ENCODE results near the gene BBLN.
"Not testable (repeated sequence)": the region's sequence is repeated elsewhere in the genome, so short reads cannot be mapped to it uniquely, and the experiment has no call there.

The BBLN gene

DNA sequence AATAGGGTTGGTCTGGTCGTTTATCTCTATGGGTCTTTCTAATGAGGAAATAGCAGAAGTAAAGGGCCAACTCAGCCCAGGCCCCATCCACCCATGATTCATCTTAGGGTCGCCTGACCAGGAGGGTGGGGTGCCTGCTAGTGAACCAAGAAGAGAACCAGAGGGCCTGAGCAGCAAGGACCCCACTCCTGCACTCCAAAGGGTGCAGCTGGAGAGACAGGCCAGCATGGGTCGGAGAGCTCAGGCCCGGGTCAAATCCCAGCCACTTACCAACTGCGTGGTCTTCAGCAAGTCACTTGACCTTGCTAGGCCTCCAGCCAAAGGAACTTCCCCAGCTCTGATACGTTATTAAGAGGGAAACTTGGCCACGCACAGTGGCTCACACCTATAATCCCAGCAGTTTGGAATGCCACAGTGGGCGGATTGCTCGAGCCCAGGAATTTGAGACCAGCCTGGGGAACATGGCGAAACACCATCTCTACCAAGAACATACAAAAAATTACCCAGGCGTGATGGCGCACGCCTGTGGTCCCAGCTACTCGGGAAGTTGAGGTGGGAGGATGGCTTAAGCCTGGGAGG lies 4.3 kb downstream of the BBLN start:
- DNase-seq = no peak

- DNase-seq = no peak
Observed at GRCh38 chr9:128166169-128166568, 6.1 kb downstream of the BBLN start.

- no peak for DNase-seq
Observed at GRCh38 chr9:128167209-128167608, 7.1 kb downstream of the BBLN start.

DNA sequence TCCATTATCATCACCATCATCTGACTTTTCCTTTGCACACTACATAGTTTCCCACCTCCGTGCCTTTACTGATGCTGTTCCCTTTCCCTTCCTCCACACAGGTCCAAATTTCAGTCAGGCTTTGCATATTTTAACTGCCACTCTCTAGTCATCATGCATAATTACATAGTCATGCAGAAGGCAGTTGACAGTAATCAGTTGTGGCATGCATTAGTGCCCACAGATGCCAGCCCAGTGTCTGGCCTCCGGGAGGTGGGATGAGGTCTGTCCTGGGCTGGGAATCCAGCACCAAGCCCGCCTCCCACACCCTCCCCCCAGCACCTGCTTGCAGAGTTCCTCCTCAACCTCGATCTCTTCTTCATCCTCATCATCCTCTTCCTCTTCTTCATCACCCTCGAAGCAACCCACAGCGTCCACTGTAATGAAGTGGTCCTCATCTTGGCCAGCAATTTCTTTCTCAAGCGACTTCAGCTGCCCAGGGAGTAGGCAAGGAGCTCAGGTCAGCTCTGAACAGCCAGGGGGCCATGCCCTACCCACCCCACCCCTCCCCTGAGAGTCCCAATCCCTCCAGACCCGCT lies 8.8 kb downstream of the BBLN start:
- DNase-seq = no peak

DNA sequence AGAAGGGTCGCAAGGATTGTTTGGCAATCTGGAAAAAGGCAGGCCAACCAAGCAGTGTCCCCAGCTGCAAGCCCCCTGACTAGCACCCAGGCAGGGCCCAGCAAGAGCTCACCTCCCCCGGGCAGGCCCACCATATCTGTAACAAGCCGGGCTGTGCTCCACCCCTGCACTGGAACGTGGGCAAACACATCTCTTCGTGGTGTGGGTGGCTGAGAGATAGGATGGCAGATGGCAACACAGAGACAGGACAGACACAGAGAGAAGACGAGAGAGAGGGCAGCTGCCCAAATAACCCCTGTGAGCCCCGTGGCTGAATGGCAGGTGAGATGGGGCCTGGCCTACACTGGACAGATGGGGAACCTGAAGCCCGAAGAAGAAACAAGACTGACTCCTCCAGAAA lies 9.4 kb downstream of the BBLN start:
- no peak for DNase-seq

DNA sequence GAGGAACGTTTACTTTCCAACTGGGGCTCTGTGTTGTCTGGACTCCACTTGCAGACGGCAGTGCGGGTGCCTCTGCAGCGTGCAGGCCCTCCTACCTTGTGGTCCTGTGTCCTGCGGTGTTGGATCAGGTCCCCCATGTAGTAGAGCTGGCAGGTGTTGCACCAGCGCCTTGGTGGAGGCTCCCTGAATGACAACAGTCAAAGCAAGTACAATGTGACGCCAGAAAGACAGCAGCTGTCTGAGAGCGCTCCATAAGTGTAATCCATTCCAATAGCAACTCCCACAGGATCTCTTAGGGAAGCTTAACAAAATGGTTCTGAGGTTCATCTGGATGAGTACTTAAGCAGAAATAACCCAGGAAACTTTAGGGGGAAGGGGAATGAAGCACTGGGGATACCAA lies 9.9 kb downstream of the BBLN start:
- no peak for DNase-seq

- no peak for DNase-seq
Observed at GRCh38 chr9:128174062-128174461, 14.0 kb downstream of the BBLN start.

DNA sequence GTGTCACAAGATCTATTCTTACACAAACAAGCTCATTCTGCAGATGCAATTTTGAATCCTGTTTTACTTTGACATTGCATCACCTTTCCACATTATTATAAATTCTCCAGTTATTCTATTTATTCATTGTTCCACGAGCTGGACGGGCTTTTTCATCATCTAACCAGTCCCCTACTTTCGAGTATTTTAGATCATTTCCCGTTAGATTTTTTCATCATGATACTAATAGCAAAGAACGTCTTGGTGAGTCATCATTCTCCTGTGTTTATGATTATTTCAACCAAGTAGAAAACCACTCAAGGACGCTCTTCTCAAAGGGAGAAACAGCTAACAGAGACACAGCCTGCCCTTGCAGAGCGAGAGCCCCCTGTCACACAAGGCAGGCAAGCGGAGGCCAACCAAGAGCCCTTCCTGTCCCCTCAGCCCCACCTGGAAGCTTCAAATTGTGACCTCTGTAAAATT lies 15.1 kb downstream of the BBLN start:
- DNase-seq = no peak

DNA sequence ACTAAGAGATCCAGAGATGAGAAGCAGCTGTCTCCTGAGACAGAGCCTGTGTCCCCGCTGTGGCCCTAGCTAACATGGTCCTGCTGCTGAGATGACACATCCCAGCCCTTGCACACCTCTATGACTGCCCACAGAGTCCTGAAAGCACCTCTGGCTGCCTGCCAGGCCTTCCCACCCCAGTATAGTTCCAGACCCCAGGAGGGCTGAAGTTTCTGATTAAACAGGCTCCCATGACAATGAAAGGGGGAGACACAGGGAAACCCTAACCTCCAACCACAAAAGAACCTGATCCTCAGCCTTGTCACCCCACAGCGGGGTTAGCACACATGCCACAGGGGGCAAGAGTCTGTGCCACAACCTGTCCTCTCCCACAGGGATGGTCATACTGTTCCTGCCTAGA lies 15.7 kb downstream of the BBLN start:
- no peak for DNase-seq

DNA sequence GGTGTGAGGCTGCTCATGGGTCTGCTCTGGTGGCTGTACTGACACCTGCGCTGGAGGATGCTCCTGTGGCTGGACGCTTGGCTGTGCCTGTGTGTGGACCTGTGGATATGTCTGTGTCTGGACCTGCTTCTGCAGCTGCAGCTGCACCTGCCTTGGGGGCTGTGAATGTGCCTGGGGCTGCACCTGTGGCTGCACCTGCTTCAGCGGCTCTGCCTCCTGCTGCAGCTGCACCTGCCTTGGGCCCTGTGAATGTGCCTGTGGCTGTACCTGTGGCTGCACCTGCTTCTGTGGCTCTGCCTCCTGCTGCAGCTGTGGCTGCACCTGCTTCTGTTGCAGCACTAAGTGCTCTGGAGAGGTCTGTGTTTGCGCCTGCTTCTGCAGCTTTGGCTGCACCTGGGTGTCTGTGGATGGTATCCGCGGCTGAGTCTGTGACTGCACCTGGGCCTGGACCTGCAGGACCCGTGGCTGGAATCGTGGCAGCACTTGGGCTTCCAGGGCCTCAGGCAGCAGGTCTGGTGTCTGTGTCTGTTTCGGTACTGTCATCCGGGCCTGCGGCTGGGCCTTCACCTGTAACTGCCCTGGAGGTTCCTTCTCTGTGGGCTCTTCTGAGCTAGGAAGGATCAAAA lies 18.9 kb downstream of the BBLN start:
- DNase-seq = no peak

DNA sequence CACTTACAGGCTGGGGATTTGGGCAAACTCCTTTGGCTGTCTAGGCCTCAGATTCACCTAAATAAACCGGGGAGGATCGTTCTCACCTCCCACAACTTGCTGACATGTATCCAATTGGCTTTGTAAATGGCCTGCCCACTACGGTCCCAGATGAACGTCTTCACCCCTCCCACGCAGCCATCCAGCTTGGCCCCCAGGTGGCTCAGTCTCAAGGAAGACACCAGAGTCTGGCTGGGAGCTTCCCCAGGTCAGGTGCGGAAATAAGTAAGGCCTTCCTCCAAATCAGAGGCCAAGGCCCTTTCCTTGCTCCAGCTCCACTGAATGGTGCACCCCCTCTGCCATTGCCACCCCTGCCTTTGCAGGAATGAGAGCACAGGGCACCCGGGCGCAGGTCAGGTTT lies 19.9 kb downstream of the BBLN start:
- DNase-seq = no peak

GRCh38 chr9:128180447-128180846 lies 20.4 kb downstream of the BBLN start:
- DNase-seq = no peak

- not testable (repeated sequence) for DNase-seq
Observed at GRCh38 chr9:128181480-128181879, 21.4 kb downstream of the BBLN start.

GRCh38 chr9:128182893-128183588 lies 23.0 kb downstream of the BBLN start:
- no peak for DNase-seq

DNA sequence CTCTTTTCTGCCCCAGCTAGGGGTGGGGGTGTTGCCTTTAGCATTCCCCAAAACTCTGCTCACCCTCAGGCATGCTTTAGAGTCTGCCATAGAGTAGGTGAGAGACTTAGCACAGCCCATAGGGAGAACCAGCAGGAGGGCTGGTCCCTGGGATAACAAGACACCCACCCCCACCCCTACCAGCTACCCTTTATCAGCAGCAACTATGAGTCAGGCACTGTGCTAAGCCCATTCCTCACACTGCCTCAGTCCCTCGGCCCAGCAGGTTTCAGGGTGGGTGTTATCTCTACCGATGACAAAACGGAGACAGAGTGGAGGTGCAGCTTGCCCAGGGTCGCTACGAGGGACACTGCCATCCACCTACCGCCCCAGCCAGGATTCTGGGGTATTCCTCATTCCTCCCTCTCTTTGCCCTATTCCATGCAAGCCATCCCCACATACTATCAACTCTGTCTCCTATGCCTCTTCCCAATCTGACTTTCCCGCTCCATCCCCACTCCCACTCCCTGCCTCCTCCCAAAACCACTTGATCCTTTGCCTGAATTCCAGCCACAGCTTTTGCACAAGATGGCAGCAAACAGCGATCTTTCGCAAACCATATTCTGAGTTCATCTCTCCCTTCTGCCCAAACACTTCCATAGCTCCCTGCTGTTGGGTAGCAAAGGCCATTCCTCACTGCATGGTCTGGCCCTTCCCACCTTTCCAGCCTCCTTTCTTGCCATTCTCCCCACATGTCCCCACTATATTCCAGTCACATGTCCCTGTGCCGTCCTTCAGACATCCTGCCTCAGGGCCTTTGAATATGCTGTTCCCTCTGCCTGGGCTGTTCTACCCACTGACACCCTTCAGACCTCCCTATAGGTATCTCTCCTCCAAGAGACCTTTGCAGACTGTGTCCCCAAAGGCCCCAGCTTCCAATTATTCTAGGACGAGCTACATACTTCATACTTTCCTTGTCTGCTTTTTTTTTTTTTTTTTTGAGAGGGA lies 26.2 kb downstream of the BBLN start:
- DNase-seq = no peak

GRCh38 chr9:128187361-128187760 lies 27.3 kb downstream of the BBLN start:
- no peak for DNase-seq

DNA sequence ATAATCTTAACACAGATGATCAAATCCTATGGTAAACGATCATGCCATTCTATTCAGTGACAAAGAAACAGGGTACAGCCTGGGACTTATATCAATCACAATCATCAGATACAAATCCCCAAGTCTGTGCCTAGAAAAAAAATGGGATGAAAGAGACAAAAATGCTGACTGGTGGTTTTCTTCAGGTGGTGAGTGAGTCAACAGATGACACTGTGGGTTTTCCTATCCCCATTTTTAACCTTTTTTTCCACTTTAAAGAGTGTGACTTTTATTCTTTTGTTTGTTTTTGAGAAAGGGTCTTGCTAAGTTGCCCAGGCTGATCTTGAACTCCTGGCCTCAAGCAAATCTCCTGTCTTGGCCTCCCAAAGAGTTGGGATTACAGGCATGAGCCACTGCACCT lies 28.1 kb downstream of the BBLN start:
- DNase-seq = no peak

DNA sequence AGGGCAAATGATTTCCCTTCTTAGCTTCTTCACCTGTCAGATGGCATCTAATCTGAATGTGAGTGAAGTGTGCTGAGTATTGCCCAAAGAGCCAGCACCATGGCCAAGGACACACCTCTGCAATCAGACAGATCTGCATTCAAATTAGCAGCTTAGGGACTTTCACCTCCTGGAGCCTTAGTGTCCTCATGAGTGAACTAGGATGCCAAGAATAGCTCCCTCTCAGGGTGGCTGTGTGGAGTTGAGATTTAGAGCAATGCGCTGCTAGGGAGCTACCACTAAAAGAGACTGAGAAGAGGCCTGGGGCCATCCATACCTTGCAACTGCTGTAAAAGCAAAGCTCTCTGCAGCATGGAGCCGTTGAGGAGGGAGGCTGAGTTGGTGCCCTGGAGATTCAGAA lies 29.9 kb downstream of the BBLN start:
- no peak for DNase-seq

DNA sequence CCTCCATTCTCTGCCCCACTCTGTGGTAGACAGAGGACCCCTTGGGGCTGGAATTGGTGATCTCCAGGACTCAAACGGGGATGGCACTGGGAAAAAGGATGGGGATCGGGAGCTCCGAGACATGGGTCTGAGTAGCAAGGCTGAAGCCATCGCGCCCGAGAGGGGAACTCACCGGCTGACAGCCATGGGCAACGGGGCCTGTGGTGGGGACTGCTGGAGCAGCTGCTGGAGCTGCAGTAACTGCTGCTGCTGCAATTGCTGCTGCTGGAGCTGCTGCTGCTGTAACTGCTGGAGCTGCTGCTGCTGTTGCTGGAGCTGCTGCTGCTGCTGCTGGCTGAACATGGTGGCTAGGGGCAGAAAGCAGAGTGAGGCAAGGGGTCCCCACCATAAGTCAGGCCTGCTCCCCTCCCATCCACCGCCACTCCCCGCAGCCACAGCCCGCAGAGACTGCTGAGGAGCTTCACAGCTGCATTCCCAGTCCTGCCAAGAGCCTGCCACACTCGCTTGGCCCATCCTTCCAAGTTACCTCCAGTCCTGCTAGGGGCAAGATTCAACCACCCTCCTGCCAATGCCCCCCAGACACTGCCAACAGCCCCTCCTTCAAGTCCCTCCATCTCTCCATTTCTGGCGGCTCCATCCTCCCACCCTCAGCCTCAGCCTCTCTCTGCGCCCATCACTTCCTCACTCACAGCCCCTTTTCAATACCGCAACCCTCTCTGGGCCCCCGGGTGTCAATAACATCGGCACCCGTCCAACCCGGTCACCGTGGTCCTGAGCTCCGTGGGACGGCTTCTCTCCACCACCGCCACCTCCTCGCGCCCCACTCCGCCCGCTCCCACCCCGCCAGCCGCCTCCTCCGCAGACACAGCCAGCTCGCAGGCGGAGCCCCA lies 30.7 kb downstream of the BBLN start:
- no peak for DNase-seq

- DNase-seq = peak; percentile 91
Observed at GRCh38 chr9:128191406-128192046, 31.5 kb downstream of the BBLN start, which contains the start of gene CIZ1. CIZ1 (minus strand) TSS chr9:128191572; CDS start chr9:128190857, 715 bp downstream.

Measured in activated CD8-positive, alpha-beta memory T cell treated with anti-CD3 and anti-CD28 coated beads for 24 hours (primary cell).